Left cardiac atrium (tissue), 4 donors: ENCODE results near the gene RANBP17. TPM values are rescaled to one million over a fixed set of nuclear protein-coding genes. Genes with fewer than 3 reads are reported as not detected.

ENCODE experiments used
- ATAC-seq, 2 donors: fragments of 200-7000 bp; cut with Tn5 transposase; one replicate each; pipeline ENCODE4 v1.9.1; 2020; ENCODE audit warnings: mild to moderate bottlenecking in 2 of 2, moderate library complexity in 2 of 2
- DNase-seq: peaks from one replicate; pipeline ENCODE4 v3.0.0-alpha.2; 2020
- intact Hi-C, 2 donors: fragments of 100-400 bp; cut with DNase I; formaldehyde crosslinking; loops; one replicate each; pipeline versions ENCODE4 v1.14.1 to v1.15.1; 2022 to 2023
- total RNA-seq, 2 donors: library from RNA; stranded (reverse); fragmentation: NEBNext Ultra II Directional; extraction: Animal tissue kit (Norgen Biotek cat#: 25700); gene quantifications; one replicate each; pipeline ENCODE4 v1.2.1, GENCODE V29; 2021
- donor health status: DM: no; HTN: yes; CAD: no.
- donor health status: DM: no; HTN: yes; CAD: no; lungs with severe emphysema.
- donor health status: DM: yes; HTN: yes; CAD: no.
- donor health status: Dilated cardiomyopathy.

The RANBP17 gene
- total RNA-seq, 2 donors from 2014 or later, result 4.2 to 7.3 TPM

GRCh38 chr5:171318026-171318425 is 456.2 kb downstream of the RANBP17 start:
- ATAC-seq, result no peak
- DNase-seq, result no peak
- intact Hi-C loops, result no loop called here

GRCh38 chr5:171321447-171321846 is 459.6 kb downstream of the RANBP17 start:
- no peak for DNase-seq
- intact Hi-C loops, result no loop called here

GRCh38 chr5:171322527-171322926 is 460.7 kb downstream of the RANBP17 start:
- DNase-seq (no peak), ATAC-seq (no peak)
- intact Hi-C loops, result no loop called here

More at GRCh38 chr5:171321447-171321846, 459.6 kb downstream of the RANBP17 start:
- ATAC-seq, result no peak

- DNase-seq (no peak), ATAC-seq (no peak)
- intact Hi-C loops, result no loop called here
Observed at GRCh38 chr5:171323007-171323406, 461.2 kb downstream of the RANBP17 start.

GRCh38 chr5:171323806-171324632 is 462.2 kb downstream of the RANBP17 start:
- ATAC-seq (no peak), DNase-seq (no peak)
- intact Hi-C loops, result no loop called here

GRCh38 chr5:171330021-171330420 is 468.2 kb downstream of the RANBP17 start:
- intact Hi-C loops, result loop anchor here in 1 of 2 donors (10.0 kb wide), 1 partner anchor 125 kb away; no protein-coding TSS in a partner anchor
- DNase-seq (no peak), ATAC-seq (no peak)

GRCh38 chr5:171335616-171336015 is 473.8 kb downstream of the RANBP17 start:
- ATAC-seq (no peak), DNase-seq (no peak)
- intact Hi-C loops, result loop anchor here (2.0 to 10.0 kb wide), 4 partner anchors 129 to 698 kb away; no protein-coding TSS in a partner anchor

- DNase-seq, result peak; percentile 51
- ATAC-seq, result peak; percentile 79 to 84
- intact Hi-C loops, result loop anchor here (2.0 to 10.0 kb wide), 4 partner anchors 130 to 699 kb away; no protein-coding TSS in a partner anchor
Observed at GRCh38 chr5:171336521-171337209, 474.8 kb downstream of the RANBP17 start.

- ATAC-seq (no peak), DNase-seq (no peak)
- intact Hi-C loops, result loop anchor here (2.0 to 10.0 kb wide), 4 partner anchors 130 to 700 kb away; no protein-coding TSS in a partner anchor
Observed at GRCh38 chr5:171337210-171337569, 475.4 kb downstream of the RANBP17 start.

- intact Hi-C loops, result no loop called here
- DNase-seq, result no peak
- ATAC-seq, result no peak
Observed at GRCh38 chr5:171340042-171340441, 478.2 kb downstream of the RANBP17 start.

- intact Hi-C loops, result no loop called here
- no peak for ATAC-seq
- no peak for DNase-seq
Observed at GRCh38 chr5:171340491-171340890, 478.7 kb downstream of the RANBP17 start.

GRCh38 chr5:171342362-171343111 is 480.7 kb downstream of the RANBP17 start:
- intact Hi-C loops, result no loop called here
- DNase-seq (no peak), ATAC-seq (peak; percentile 50 to 67)

GRCh38 chr5:171344936-171345608 is 483.3 kb downstream of the RANBP17 start:
- no peak for ATAC-seq

More at GRCh38 chr5:171344936-171345608, 483.3 kb downstream of the RANBP17 start:
- intact Hi-C loops, result no loop called here
- no peak for DNase-seq

Other genes with a start within 250 kb of the RANBP17 start
- under 1 TPM in 1 of 2 donors, not detected in 1; 0.38 TPM for gene GABRP, start 78.3 kb upstream of the RANBP17 start, total RNA-seq